Superior temporal gyrus (tissue), 1 donor: ENCODE measurements around the gene DLG2.
"Not testable (repeated sequence)": the region's sequence is repeated elsewhere in the genome, so short reads cannot be mapped to it uniquely, and the experiment has no call there.

Experiments
- DNase-seq: peaks from one replicate; pipeline ENCODE4 v3.0.0-alpha.2; 2016; ENCODE audit errors: extremely low spot score

The DLG2 gene

DNA sequence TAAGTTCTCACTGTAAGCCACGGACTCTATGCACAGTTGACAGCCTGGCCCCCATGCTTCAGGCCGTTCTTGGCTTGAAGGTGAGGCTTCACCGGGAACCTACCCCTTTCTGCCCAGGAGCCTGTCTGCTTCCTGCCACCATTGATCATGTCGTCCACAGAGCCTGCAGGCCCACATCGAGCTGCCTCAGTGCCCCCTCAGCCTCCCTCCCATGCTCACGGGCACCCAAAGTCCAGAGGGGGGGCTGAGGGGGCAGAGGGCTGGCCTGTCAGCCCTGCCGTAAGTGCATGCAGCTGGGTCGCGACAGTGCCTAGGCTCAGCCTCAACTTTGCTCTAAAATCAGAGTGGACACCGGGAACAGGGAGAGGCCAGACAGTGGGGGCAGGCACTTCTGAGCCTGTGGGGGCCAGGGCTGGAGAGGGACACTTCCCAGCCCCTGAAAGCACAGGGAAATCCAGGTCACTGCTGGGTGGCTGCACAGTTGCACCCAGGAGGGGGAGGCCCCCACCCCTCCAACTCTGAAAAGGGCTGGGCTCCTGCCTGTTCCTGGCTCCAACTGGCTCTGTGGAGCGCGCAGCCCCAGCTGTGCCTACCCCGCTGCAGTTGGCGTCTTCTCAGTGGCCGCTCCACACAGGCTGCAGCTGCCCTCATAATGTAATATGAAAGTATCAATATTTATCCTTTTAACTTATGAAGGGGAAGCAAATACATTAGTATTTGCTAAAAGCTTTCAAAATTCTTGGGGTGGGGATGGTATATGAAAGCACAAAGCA is 598.6 kb downstream of the DLG2 start:
- no peak for DNase-seq

DNA sequence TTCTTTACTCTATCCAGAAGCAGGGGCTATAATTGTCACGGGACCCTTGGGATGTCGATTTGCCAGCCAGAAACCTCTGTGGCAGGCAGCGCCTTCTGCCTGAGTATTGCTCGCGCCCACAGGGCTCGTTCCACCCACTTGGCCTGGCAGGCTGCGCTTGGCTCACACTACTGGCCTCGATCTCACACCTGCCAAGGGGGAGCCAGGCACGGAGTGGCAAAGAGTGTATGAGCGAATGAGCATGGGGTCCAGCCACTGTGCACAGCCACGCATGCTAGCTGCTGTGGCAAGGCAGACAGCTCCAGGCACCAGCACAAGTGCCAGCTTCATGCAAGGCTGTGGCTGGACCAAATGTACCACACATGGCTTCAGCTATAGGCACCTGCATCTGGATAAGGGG is 599.8 kb downstream of the DLG2 start:
- DNase-seq = no peak

DNA sequence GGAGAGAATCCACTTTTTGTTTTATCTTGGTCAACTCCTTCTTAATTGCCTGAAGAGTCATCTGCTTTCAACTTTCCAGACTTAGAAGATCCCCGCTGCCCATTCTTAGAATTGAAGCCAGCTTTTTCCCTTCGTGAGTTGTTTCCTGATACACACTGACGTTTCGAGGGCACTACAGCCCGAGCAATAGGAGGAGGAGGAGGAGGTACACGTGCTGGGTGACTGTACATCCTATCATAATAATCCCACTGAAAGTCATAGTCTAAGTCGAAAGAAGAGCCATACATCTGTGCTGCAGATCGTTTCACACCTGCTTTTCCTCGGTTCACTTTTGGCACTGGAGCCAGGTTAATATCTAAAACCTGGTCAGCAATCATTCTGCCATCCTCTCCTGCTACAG is 606.1 kb downstream of the DLG2 start:
- no peak for DNase-seq

DNA sequence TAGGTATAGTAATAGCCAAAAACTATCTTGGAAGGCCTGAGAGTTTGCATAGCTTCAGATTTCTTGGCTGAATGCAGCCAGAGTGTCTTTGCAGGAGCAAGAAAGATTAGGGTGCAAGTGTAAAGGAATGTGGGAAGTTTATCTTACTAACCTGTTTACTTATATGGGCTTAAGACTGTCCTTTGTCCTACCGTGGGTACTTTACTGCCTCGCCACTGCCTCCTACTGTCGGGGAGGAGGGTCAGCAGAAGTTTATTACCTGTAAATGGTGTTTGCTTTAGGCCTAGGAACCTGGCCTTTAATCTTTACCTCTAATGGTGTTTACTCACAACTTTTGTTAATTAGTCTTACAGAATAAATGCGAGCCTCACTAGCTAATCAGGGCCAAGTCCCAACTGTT is 633.8 kb downstream of the DLG2 start:
- no peak for DNase-seq

DNA sequence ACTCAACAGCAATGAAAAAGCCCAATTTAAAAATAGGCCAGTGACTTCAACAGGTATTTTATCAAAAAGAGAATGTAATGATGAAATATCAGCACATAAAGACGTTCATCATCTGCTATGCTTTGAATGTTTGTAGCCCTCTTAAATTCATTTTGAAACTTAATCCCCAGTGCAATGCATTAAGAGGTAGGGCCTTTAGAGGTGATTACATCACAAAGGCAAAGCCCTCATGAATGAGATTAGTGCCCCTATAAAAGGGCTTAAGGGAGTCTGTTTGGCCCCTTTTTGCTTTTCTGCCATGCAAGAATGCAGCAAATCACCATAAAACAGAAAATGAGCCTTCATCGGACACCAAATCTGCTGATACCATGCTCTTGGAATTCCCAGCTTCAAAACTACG is 637.0 kb downstream of the DLG2 start:
- DNase-seq = no peak

DNA sequence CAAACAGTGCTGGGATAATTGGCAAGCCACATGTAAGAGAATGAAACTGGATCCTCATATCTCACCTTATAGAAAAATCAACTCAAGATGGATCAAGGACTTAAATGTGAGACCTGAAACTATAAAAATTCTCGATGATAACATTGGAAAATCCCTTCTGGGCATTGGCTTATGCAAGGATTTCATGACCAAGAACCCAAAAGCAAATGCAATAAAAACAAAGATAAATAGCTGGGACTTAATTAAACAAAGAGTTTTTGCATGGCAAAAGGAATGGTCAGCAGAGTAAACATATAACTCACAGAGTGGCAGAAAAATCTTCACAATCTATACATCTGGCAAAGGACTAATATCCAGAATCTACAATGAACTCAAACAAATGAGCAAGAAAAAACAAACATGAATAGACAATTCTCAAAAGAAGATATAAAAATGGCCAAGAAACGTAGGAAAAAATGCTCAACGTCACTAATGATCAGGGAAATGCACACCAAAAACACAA is 639.4 kb downstream of the DLG2 start:
- not testable (repeated sequence) for DNase-seq

DNA sequence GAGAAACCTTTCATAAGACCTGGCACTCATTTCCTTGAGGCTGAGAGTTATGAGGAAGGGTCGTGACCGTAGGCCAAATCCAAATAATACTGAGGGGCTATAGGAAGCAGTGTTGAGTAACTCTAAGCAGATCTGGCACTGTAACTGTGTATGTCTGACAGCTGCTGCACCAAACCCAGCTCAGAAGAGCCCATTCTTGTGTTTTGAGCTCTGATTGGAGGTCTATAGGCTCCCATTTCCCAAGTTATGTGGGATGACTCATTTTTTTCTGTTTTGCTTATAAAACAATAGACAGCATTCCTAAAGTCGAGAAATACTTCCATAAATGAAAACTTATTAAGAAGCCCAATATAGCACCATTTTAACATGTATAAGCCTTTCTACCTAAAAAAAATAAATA is 645.8 kb downstream of the DLG2 start:
- no peak for DNase-seq

DNA sequence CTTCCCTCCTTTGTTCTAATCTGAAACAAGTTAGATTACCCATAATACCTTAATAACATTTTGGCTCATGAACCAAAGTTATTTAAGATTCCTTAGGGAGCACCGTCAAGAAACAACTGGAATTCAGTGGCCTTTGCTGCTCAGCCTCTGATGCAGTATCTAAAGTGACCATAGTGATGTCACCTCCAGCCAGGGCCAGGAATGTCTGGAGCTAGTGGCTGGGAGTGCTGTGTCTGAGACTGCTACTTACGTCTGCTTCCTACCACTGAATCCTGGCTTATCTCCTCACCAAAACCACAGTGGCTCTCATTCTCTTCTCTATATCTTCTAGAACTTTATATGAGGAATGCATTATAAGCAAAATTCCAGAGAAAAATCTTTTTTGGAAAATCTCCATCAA is 658.0 kb downstream of the DLG2 start:
- no peak for DNase-seq

DNA sequence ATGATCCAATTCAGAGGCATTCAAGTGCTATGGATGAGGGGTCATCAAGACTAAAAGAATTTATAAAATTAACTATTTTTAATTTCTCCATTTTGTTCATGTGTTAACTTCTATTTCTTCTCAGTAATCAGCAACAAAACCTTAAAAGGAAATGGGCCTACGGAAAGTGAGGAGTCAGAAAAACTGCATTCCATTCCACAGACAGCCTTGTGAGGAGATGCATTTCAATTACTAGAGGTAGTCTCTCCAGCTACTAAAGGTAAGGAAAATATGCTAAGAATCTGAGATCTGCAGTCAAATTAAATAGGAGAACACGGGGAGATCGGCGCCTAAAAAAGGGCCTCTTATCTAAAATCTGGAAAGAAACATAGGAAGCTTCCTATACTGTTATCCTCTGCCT is 661.7 kb downstream of the DLG2 start:
- no peak for DNase-seq

DNA sequence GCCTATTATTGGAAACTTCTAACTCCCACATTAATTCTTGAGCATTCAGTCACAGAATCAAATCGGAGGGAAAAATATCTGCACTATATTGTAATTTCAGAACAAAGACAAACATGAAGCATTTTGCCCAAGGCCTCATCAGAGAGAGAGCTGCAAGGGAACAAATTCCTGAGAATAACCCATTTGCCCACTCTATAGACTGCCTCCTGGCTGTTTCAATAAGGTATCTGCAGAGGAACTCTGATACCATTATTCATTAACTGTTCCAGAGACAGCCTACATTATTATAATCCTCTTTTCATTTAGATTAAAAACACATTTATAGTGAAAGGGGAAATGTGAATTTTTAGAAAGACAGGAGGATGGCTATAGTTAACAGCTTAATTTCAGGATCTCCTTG is 663.9 kb downstream of the DLG2 start:
- no peak for DNase-seq

DNA sequence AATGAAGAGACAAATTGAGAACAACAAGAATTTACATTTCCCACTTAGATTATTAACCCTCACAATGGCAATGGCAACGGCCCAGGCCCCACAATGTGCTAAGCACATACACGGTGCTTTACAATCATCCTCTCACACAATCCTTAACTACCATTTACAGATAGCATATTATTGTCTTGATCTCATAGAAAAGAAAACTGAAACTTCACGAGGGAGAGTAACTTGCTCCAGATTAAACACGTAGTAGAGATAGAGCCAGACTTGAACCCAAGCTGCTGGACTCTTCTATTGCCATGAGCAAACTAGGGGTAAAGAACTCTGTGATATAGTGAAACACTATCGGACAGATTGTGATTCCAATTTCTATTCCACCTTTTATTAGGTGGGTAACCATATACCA is 665.1 kb downstream of the DLG2 start:
- no peak for DNase-seq

DNA sequence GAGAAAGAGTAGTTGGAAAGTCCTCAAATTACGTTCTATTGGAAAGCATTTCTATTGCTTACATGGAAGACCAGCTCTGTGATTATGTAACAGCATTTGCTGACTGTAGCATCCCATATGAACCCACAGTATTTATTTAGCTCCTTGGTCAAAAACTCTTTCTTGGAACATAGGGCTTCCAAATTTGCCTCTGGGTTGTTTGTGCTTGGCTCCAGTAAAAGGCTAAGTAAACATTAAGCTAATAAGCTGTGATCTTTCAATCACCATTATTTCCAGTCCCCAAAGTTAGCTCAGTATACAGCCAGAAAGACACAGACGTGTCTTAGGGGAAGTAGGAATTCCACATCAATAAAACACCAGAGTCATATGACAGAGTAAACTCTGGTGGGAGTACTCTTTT is 668.8 kb downstream of the DLG2 start:
- DNase-seq = no peak

DNA sequence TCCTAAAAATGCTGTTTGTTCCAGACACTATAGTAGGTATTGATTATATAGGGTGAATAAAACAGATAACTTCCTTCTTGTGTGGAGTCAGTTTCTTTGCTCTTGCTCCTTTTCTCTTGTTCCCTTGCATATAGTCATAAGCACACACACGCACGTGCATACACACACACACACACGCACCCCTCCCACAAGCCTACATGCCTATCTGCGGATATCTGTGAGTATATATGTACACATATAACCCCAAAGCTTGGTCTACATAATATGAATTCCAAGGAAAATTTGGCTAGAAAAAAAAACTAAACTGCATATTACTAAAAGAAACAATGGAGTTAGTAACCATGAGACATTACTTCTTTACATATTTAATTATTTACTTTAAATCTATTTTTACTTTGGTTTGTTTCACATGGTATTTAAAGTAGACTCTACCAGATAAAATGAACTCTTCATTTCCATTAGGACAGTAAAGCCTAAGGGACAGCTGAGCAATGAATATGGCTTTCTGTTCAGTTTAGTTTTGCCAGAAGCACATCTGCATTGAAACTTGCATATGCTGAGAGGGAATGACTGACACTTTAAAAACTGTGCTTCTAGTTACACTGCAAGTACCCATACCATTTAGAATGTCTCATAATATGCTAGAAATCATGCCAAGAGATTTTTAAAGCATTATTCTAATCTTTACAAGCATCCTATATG is 676.4 kb downstream of the DLG2 start:
- DNase-seq = no peak

DNA sequence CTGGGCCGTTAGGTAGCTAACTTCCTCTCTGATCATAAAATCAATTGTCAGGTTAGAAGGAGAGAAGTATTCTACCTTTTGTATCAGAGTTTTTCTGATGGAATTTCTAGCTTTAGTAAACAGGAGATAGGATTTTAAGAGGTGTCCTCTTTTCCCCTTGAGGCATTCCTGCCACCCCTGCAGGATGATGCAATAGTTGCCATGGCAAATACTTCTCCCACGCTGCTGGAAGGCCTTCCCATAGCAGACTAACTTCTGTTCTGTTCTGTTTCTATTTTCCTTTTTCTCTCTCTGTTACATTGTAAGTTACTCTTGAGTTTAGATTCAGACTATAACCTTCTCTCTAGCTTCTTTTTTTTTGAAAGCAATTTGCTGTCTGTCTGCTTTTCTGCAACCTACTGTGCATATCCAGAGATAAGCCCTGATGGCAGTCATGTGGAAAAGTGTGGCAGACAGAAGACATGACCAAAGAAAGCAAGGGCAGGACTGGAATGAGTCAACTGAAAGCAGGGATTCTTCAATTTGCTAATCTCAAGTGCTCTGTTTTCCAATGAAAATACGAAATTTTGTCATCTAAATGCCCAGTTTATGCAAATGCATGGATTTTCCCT is 679.1 kb downstream of the DLG2 start:
- peak; percentile 62 for DNase-seq

DNA sequence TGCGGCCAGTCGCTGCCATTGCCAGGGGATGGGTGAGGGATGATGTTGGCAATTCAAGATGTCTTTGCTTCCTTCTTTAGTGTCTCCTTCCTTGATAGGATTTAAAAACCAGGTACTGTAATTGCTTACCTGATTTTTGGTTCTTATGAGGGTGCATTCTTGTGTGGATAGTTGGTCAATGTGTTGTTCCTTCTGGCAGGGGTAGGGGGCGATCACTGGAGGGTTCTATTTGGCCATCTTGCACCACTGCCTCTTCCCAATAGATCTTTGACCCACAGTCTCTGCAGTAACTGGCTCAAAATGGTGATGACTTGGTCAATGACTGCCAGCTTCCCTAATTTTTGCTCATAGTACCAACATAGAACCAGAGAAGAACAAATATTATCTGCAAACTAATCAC is 680.1 kb downstream of the DLG2 start:
- no peak for DNase-seq

DNA sequence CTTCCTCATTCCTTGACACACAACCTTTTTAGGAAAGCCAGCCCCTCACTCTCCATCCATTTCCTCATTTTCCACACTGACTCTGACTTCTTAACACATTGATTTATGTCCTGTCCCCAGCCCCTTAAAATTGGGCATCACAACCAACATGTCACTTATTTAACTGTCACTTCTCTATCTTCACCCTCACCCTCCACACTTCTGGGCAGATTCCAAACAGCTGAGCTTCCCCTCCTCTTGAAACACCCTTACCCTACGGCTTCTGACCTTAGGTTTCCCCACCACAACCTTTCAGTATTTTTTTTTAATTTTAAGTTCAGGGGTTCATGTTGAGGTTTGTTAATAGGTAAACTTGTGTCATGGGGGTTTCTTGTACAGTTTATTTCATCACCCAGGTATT is 696.3 kb downstream of the DLG2 start:
- DNase-seq = no peak

DNA sequence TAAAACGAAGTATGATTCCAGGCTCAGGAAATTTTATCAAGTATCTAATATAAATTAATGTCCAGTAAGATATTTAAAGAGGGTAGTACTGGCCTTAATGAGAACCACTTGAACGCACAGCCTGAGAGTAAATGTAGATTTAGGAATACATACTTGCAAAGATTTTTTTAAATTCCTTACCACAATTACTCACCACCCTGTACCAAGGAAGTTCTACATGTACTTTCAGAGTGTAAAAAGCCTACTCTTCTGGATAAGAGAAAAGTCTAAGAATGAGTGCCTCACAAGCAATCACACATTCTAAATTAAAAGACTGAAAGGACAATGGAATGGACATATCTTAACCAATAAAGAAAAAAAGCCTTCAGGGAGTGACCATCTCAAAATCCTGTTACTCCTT is 697.4 kb downstream of the DLG2 start:
- peak; percentile 52 for DNase-seq

DNA sequence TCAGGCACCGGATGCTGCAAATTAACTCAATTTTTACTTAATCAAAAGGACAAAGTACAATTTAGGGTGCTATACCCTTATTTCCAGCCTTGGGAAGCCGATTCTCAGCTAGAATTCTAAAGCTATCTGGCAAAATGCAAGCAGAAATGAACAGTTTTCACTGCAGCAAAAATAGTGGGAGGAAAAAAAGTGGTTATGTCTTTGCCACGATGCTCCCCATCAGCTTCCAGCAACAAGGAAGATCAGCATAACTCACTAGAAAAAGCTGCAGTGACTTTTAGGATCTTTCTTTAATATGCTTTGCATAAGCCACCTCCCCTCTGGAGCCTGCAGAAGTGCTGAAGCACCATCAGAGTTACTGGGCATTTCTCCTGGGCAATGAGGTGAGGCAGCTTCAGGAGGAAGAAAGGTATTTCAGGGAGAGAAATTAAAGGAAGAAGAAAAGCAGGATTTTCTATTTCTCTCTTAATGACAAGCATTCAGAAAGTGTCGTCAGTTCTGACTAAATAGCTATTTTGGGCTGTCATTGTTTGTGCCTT is 702.9 kb downstream of the DLG2 start:
- DNase-seq = peak; percentile 58

DNA sequence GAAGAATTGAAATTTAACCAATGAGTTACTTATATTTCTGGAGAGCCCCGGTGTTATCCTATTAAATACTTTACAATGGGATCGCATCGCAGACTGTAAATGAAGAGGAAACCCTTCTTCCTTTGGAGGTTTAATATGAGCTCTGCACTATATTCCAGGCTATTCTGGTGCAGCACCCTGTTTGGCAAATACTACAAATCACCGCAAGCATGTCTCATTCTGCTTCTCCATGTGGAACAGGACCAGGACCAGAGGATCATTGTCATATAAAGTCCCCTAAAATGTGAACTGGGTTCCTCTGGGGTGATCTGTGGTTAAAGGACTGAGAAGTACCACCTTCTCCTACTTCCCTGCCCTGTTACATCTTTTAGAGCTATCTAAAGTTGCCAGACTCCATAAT is 703.7 kb downstream of the DLG2 start:
- peak; percentile 49 for DNase-seq

DNA sequence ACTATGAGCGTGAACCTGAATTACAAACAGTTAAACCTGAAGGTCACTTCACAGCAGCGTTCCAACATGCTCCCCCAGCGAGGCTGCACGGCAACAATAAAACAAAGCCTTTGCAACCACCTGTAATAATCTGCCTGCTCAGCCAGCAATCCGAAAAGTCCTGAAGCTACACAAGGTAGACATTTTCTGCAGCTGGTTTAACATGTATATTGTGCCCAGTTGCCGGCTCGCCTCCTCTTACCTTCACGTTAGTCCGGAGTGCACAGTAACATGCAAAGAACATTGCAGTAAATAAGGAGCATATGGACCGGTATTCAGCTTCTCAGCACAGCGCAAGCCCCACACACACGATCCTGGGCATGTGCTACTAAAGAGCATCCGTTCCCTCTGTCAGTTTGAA is 704.3 kb downstream of the DLG2 start:
- peak; percentile 55 for DNase-seq

DNA sequence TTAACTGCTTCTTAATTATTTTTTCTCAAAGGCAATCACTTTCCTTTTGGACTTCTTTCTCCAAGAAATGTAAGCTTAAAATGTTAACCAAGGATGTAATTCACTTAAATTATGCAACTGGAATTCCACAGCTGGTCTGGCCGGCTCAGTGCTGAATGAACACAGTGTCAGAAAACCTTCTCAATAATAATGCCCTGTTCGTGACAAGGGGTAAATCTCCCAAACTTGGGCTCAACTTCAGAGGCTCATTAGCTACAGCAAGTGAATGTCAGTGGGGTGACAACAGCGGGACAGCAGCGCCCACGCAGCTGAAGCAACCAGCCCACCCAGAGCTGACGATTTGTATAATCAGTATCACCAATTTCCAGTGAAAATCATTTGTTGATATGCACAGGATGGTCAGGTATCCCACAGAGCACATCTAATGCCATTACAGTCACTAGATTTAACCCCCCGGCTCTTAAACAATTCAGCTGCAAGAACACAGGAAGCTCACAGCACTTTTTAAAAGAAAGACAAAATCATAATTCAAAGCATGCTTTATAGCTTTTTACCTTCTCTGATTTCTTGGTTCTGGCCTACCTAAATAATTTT is 704.8 kb downstream of the DLG2 start:
- peak; percentile 27 for DNase-seq

DNA sequence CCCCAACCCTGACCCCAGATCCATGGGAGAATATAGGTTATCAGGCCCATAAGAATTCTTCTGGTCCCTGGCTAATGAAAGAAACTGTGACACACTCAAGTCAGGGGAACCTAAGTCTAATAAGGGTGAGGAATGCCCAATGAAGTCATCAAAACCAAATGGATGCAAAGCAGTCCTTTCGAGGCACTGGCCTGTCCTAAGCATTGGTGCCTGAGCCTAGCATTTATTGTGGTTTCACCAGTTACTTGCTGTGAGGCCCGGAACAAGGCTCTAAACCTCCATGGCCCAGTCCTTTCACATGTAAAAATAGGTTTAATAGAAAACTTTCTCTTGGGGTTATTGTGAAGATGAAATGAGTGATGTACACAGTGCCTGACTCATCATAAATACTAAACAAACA is 712.6 kb downstream of the DLG2 start:
- no peak for DNase-seq
